HEK293T (cell line): ENCODE results near the gene AGRP.

Source experiments
- ARNT ChIP-seq: fragments of 450-650 bp; IDR thresholded peaks from 2 replicates; pipeline ENCODE4 v1.6.1; 2017; ENCODE audit warnings: mild to moderate bottlenecking
- BHLHE40 ChIP-seq: fragments of 450-650 bp; IDR thresholded peaks from 2 replicates; pipeline ENCODE4 v1.6.1; 2016; ENCODE audit warnings: mild to moderate bottlenecking, moderate library complexity, borderline replicate concordance
- CTBP1 ChIP-seq: fragments of 450-650 bp; IDR thresholded peaks from 2 replicates; pipeline ENCODE4 v1.6.1; 2016; ENCODE audit warnings: borderline replicate concordance
- SP1 ChIP-seq: fragments of 450-650 bp; IDR thresholded peaks from 2 replicates; pipeline ENCODE4 v1.6.1; 2017

DNA sequence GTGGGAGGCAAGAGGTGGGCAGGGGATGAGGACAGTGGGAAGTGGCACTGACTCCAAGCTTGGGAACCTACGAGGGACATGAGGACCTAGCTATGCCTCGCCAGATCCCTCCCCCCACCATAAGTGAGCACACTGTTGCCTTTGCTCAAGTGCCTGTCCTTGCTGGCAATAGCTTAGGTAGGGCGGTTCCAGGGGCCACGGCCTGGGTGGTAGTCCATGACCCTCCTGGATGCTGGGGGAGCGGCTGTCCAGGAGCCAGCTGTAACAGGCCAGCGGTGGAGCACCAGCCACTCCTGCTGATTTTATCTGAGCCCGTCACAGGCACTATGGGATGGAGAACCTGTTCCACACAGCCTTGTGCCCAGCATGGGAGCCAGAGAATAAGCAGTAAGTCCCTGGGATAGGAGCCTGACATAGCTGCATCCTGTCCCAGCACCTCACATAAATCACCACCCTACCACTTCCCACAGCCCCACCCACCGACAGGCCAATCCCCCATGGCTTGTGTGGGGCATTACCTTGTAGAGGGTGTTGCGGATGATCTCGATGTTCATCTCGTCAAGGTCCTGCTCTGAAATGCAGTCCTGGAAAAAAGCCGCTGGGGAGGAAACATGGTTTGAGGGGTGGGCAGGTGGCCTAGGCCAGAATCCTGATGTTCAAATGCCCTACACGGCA lies 40.6 kb downstream of the AGRP start:
- TF ChIP-seq CTBP1 (no peak), ARNT (no peak), BHLHE40 (no peak), SP1 (no peak)
